HFF-Myc (cell line): Measurements from ENCODE around the gene CDK4.

Experiments used
- DNase-seq: peaks from one replicate; pipeline ENCODE4 v3.0.0-alpha.2; 2011; ENCODE audit warnings: low read depth; ENCODE audit errors: extremely low read depth
- H3K4me3 ChIP-seq: replicated peaks from 2 replicates; pipeline ENCODE4 v1.5.1; 2011; ENCODE audit warnings: low read depth, mild to moderate bottlenecking, control low read depth, low read length
- TF ChIP-seq, protein P1 (sequence below): IDR thresholded peaks from 2 replicates; pipeline ENCODE4 v1.5.1; 2012; ENCODE audit warnings: mild to moderate bottlenecking, low read depth, low read length, control low read depth; ENCODE audit errors: missing control alignments

CDK4 gene

DNA sequence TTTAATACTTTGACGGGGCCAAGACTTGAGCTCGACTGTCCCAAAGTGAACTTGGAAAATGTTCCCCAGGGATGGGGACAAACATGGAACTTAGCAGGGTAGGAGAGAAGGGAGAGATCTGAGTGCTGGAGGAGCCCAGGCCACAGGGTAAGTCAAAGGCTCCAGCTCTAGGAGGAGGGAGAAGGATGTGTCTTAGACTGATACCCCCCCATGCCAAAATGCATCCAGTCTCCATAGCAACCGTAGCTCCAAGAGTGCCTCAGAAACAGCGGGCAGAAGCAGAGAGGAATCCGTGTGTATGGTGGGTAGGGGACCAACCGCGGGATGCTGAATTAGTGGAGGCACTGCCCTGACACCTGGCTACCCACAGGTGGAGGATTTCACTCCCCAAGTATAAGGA lies 12.7 kb downstream of the CDK4 start:
- TF ChIP-seq, protein P1, sequence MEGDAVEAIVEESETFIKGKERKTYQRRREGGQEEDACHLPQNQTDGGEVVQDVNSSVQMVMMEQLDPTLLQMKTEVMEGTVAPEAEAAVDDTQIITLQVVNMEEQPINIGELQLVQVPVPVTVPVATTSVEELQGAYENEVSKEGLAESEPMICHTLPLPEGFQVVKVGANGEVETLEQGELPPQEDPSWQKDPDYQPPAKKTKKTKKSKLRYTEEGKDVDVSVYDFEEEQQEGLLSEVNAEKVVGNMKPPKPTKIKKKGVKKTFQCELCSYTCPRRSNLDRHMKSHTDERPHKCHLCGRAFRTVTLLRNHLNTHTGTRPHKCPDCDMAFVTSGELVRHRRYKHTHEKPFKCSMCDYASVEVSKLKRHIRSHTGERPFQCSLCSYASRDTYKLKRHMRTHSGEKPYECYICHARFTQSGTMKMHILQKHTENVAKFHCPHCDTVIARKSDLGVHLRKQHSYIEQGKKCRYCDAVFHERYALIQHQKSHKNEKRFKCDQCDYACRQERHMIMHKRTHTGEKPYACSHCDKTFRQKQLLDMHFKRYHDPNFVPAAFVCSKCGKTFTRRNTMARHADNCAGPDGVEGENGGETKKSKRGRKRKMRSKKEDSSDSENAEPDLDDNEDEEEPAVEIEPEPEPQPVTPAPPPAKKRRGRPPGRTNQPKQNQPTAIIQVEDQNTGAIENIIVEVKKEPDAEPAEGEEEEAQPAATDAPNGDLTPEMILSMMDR: no peak
- no peak for DNase-seq

GRCh38 chr12:57738661-57739237 lies 13.4 kb downstream of the CDK4 start, which contains the start of gene AGAP2:
Gene AGAP2, minus strand, starts transcription at chr12:57738742. Its CDS starts 496 bp downstream, at chr12:57738246.
- no peak for DNase-seq

More for the DNA sequence above, 12.7 kb downstream of the CDK4 start:
- H3K4me3 ChIP-seq: no peak overlapping the region

GRCh38 chr12:57737467-57738460 lies 14.3 kb downstream of the CDK4 start:
- TF ChIP-seq, protein P1: no peak
- DNase-seq: no peak
- H3K4me3 ChIP-seq: peak overlapping the region; percentile 26

More at GRCh38 chr12:57738661-57739237, 13.4 kb downstream of the CDK4 start, which contains the start of gene AGAP2:
- peak within 1 kb of the TSS; percentile 26 for H3K4me3 ChIP-seq
- TF ChIP-seq, protein P1: no peak

DNA sequence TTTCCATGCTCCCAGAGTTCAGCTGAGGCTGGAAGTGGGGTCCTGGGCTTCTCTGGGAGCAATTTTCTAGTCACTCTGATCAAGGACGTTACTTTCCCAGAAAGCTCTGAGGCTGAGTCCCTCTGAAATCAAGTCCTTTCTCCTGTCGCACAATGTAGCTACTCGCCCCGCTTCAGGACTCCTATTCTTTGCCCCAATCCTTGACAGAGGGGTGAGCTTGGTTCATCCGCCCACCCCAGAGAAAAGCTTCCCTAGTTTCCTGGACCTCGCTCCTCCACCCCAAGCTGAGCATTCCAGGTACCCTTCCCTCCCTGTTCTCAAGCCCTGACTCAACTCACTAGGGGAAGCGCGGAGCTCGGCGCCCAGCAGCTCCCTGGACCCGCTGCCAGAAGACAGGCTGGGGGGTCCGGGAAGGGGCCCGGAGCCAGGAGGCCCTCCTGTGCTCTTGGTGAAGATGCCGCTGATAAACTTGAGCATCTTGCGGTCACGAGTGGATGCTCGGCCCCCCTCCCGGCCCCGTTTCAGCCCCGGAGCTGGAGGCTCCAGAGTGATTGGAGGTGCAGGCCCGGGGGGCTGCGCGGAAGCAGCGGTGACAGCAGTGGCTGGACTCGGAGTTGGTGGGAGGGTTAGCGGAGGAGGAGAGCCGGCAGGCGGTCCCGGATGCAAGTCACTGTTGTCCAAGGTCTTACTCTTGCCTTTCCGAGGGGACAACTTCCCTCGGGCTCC lies 15.2 kb downstream of the CDK4 start:
- TF ChIP-seq, protein P1: no peak
- DNase-seq: no peak
- H3K4me3 ChIP-seq: no peak overlapping the region; the same call in 1 of the 2 replicates

DNA sequence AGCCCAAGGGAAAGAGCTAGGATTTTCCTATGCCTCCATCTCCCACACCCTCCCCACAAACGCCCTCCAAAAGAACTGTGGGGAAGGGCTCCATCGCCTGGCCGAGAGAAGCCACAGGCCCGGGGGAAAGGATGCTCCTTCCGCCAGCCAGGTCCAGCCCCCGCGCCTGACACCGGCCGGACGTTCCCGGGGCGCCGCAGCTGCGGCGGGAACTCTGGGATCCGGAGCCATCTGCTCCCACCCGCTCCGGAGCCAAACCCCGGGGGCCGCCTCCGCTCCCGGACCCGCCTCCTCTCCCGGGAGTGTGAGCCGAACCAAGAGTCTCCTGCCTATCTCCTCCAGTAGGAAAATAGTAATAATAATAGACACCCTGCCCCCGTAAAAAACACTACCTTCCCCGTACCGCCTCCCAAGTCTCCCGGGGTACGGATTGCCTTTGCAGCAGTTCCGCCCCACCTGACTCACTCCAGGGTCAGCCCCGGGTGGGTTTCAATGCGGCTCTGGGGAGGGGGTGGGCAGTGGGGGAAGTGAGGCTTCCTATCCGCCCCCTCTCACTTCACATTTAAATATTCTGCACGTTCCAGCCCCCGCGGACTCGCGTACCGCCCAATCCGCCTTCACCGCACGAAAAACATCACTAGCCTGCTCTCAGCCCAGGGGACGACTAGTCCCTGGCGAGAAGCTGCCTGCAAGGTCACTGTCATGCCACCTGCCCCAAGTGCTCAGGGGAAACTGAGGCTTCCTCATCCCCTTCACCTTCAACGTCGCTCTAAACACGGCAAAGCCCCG lies 16.0 kb downstream of the CDK4 start:
- peak overlapping the region; percentile 27 for H3K4me3 ChIP-seq
- DNase-seq: no peak
- TF ChIP-seq, protein P1: peak; percentile 39
